ENCODE data around the gene ARNT2. TPM values are rescaled to one million over a fixed set of nuclear protein-coding genes. Genes with fewer than 3 reads are reported as not detected.

The ARNT2 gene
- polyA plus RNA-seq, 1 of the 3 experiments (the other 2 are of a cell fraction): 17.0 TPM

- Histone ChIP-seq H4K20me1 (ENCODE audit: insufficient read depth) (no peaks in the 10 kb centered on the region), H3K27me3 (ENCODE audit: insufficient read depth) (no peaks in the 10 kb centered on the region), H3K9ac (no peak overlapping the region), H3K4me1 (ENCODE audit: control insufficient read depth in 1 of 2, insufficient read depth in 2 of 2, low read depth in 1 of 2, low read length in 1 of 2) (no peaks in the 10 kb centered on the region), H2AFZ (ENCODE audit: low read depth) (no peak overlapping the region), H3K4me3 (ENCODE audit: low read depth in 2 of 2, low read length in 1 of 2) (no peak overlapping the region), H3K9me3 (no peaks in the 10 kb centered on the region), H3K79me2 (ENCODE audit: insufficient read depth) (no peaks in the 10 kb centered on the region), H3K36me3 (replicated peaks in 1 of 2; ENCODE audit: control insufficient read depth in 1 of 2, insufficient read depth in 2 of 2, low read length in 1 of 2) (no peaks in the 10 kb centered on the region), H3K4me2 (no peak overlapping the region), H3K9me2 (no peaks in the 10 kb centered on the region), H3F3A (replicated peaks; ENCODE audit: insufficient read depth) (no peaks in the 10 kb centered on the region), H3K27ac (ENCODE audit: low read depth in 2 of 2, low read length in 1 of 2) (no peak overlapping the region)
- ChIA-PET CTCF (no interaction called here), POLR2A (no interaction called here)
- no peak for DNase-seq
- 59% methylated on average over 3 of the region's 3 CpGs for WGBS (ENCODE audit: low lambda C conversion rate)
- no peak for TF ChIP-seq RXRA (IDR thresholded peaks at IDR 0.05; ENCODE audit: borderline replicate concordance, low read depth)
- TF ChIP-seq USF1 (IDR thresholded peaks at IDR 0.05; ENCODE audit: borderline replicate concordance, low read depth): no peak
- TF ChIP-seq POLR2AphosphoS5 (IDR thresholded peaks at IDR 0.05; ENCODE audit: low read depth, low read length): no peak
- no peak for TF ChIP-seq IRF3 (IDR thresholded peaks at IDR 0.05; ENCODE audit: low read depth, low read length)
- no peak for TF ChIP-seq NRF1 (IDR thresholded peaks at IDR 0.05; ENCODE audit: low read depth, low read length)
- TF ChIP-seq ELF1 (IDR thresholded peaks at IDR 0.05): no peak
- no peak for TF ChIP-seq GABPA (IDR thresholded peaks at IDR 0.05; ENCODE audit: low read depth)
- TF ChIP-seq EZH2phosphoT487 (IDR thresholded peaks at IDR 0.05; ENCODE audit: borderline replicate concordance, low read depth): no peak
- TF ChIP-seq TAF1 (IDR thresholded peaks at IDR 0.05; ENCODE audit: borderline replicate concordance, low read depth, low read length): no peak
- no peak for TF ChIP-seq SIN3A (IDR thresholded peaks at IDR 0.05; ENCODE audit: borderline replicate concordance, low read depth, low read length)
- no peak for TF ChIP-seq NFIC (IDR thresholded peaks at IDR 0.05; ENCODE audit: borderline replicate concordance)
- TF ChIP-seq PBX3 (IDR thresholded peaks at IDR 0.05): no peak
- no peak for TF ChIP-seq TCF12 (IDR thresholded peaks at IDR 0.05)
- TF ChIP-seq MAX (IDR thresholded peaks at IDR 0.05; ENCODE audit: low read depth): no peak
- TF ChIP-seq YY1 (IDR thresholded peaks at IDR 0.05; ENCODE audit: low read depth): no peak
- TF ChIP-seq FOSL2 (IDR thresholded peaks at IDR 0.05; ENCODE audit: borderline replicate concordance, low read depth): no peak
- no peak for TF ChIP-seq RAD21 (IDR thresholded peaks at IDR 0.05; ENCODE audit: low read length)
- TF ChIP-seq MXI1 (IDR thresholded peaks at IDR 0.05; ENCODE audit: low read depth, low read length): no peak
Measured at GRCh38 chr15:80640531-80641121, 236.4 kb downstream of the ARNT2 start.
